ENCODE data around the gene HMGCR. TPM values are rescaled to one million over a fixed set of nuclear protein-coding genes. Genes with fewer than 3 reads are reported as not detected.
A peak's percentile ranks its signal among the peaks of the same experiment; 100 is the strongest.

The HMGCR gene
- total RNA-seq, 4 donors from 2014 or later: 44.9 to 205 (median 99.5) TPM

DNA sequence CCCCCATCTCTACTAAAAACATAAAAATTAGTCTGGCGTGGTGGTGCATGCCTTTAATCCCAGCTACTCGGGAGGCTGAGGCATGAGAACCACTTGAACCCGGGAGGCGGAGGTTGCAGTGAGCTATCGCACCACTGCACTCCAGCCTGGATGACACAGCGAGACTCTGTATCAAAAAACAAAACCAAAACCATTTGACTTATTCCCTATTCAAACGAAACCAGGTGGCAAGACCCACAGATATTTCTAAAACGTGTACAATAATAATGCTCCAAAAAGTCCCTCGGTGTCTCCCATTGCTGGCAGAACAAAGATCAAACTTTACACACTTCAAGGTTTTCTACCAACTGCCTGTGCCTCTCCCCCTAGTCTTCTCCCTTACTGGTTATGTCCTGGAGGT, 29.8 kb downstream of the HMGCR start:
- intact Hi-C loops (cut with DNase I; ENCODE audit: low total_unique reads): no loop called here
- no peak for DNase-seq
- in situ Hi-C loops (cut with MboI; ENCODE audit: low pct_ligation_motif_present in 1 of 4, low pct_unique_long_range_greater_than_20kb in 1 of 4, low sequenced_read_pairs in 3 of 4): no loop called here
- no peaks in the 10 kb centered on the region for H3K36me3 ChIP-seq
- H3K4me1 ChIP-seq: peaks cover 0 to 8% (median 0%) of the 10 kb centered on the region in 4 donors
- TF ChIP-seq CTCF (IDR thresholded peaks at IDR 0.05) (no peak), EP300 (IDR thresholded peaks at IDR 0.05; ENCODE audit: low read depth) (no peak), POLR2A (IDR thresholded peaks at IDR 0.05) (no peak), POLR2AphosphoS5 (IDR thresholded peaks at IDR 0.05) (no peak)
- no peaks in the 10 kb centered on the region for H3K9me3 ChIP-seq
- no peaks in the 10 kb centered on the region for H3K27me3 ChIP-seq
- peak overlapping the region in 1 of 4 donors; percentile 41 for H3K27ac ChIP-seq
- no peak overlapping the region for H3K4me3 ChIP-seq
- WGBS, 2 donors (ENCODE audit: low coverage in 1 of 2): 76% methylated on average over 9 of the region's 9 CpGs; no CpG with 5 or more reads in 1 of the 2 donors

DNA sequence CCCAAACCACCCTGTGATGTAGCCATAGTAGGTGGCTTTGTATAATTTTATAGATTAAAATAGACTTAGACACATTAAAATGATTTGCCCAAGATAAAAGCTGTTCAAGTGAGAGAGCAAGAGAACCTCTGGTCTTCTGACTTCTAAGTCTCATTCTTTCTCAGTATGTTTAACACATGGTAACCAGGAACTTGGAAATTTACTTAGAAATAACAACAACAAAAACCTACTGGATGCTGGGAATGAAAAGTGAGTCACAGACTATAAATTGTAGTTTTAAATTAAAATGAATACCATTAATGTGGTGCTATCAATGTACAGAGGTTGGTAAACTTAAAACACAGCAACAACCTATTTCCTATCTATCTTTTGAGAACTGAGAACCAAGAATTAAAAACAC, 30.4 kb downstream of the HMGCR start:
- in situ Hi-C loops (cut with MboI; ENCODE audit: low pct_ligation_motif_present in 1 of 4, low pct_unique_long_range_greater_than_20kb in 1 of 4, low sequenced_read_pairs in 3 of 4) (no loop called here), intact Hi-C loops (cut with DNase I; ENCODE audit: low total_unique reads) (no loop called here)
- Histone ChIP-seq H3K36me3 (no peaks in the 10 kb centered on the region), H3K4me1 (peaks cover 0 to 8% (median 0%) of the 10 kb centered on the region in 4 donors), H3K27me3 (no peaks in the 10 kb centered on the region), H3K27ac (peak overlapping the region in 1 of 4 donors; percentile 41), H3K9me3 (no peaks in the 10 kb centered on the region), H3K4me3 (no peak overlapping the region)
- TF ChIP-seq CTCF (IDR thresholded peaks at IDR 0.05) (no peak), POLR2A (IDR thresholded peaks at IDR 0.05) (no peak), EP300 (IDR thresholded peaks at IDR 0.05; ENCODE audit: low read depth) (no peak), POLR2AphosphoS5 (IDR thresholded peaks at IDR 0.05) (no peak)
- no peak for DNase-seq

DNA sequence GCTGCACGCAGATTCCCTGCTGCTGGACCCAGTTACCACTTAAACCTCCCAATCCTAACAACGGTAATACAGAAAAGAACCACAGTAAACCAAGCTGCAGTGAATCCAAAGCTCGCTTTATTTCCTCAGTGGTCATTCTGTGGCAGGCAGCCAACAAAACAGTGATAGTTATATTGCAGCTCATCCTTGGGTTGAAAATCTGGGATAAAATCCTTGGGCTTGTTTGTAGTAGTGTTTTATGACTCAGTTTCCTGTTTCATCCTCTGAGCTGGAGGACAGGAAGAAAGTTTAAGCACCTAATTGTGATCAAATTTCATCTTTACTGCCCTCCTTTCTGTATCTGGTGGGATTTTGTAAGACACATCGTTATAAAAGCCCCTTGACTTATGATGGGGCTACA, 31.4 kb downstream of the HMGCR start:
- peaks cover 0 to 2% (median 0%) of the 10 kb centered on the region in 4 donors for H3K4me1 ChIP-seq
- no peaks in the 10 kb centered on the region for H3K9me3 ChIP-seq
- WGBS, 2 donors (ENCODE audit: low coverage in 1 of 2): 79 to 84% methylated on average over 4 of the region's 4 CpGs
- no peak for DNase-seq
- H3K27ac ChIP-seq: no peak overlapping the region
- intact Hi-C loops (cut with DNase I; ENCODE audit: low total_unique reads) (no loop called here), in situ Hi-C loops (cut with MboI; ENCODE audit: low pct_ligation_motif_present in 1 of 4, low pct_unique_long_range_greater_than_20kb in 1 of 4, low sequenced_read_pairs in 3 of 4) (no loop called here)
- peaks cover 0 to under 1% (median 0%) of the 10 kb centered on the region in 4 donors for H3K36me3 ChIP-seq
- TF ChIP-seq CTCF (IDR thresholded peaks at IDR 0.05) (no peak), POLR2A (IDR thresholded peaks at IDR 0.05) (no peak), EP300 (IDR thresholded peaks at IDR 0.05; ENCODE audit: low read depth) (no peak), POLR2AphosphoS5 (IDR thresholded peaks at IDR 0.05) (no peak)
- H3K27me3 ChIP-seq: no peaks in the 10 kb centered on the region
- no peak overlapping the region for H3K4me3 ChIP-seq

DNA sequence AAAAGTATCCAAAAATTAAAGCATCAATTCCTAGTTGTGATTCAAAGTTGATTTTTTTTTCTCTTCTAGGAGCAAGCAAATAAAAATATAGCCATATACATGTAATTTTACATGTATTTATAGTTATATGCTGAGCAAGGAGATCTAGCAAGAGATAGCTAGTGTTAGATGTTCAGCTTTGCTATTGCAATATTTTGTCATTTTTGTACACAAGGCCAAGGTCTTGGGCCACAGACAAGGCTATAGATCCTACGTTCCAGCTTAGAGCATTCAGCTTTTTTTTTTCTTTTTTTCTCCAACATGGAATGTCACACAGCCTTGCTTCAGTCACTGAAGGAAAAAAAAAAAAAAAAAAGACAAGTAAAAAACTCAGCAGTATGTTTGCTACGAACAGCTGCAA, 36.8 kb downstream of the HMGCR start:
- in situ Hi-C loops (cut with MboI; ENCODE audit: low pct_ligation_motif_present in 1 of 4, low pct_unique_long_range_greater_than_20kb in 1 of 4, low sequenced_read_pairs in 3 of 4): no loop called here
- Histone ChIP-seq H3K36me3 (peaks cover 0 to 24% (median 6%) of the 10 kb centered on the region in 4 donors), H3K9me3 (no peaks in the 10 kb centered on the region), H3K27ac (no peak overlapping the region), H3K27me3 (no peaks in the 10 kb centered on the region), H3K4me3 (no peak overlapping the region), H3K4me1 (no peaks in the 10 kb centered on the region)
- no peak for TF ChIP-seq POLR2AphosphoS5 (IDR thresholded peaks at IDR 0.05)
- no peak for TF ChIP-seq CTCF (IDR thresholded peaks at IDR 0.05)
- TF ChIP-seq EP300 (IDR thresholded peaks at IDR 0.05; ENCODE audit: low read depth): no peak
- no peak for TF ChIP-seq POLR2A (IDR thresholded peaks at IDR 0.05)
- no peak for DNase-seq
- intact Hi-C loops (cut with DNase I; ENCODE audit: low total_unique reads): no loop called here
- WGBS, 2 donors (ENCODE audit: low coverage in 1 of 2): 76 to 84% methylated on average over 2 of the region's 2 CpGs
